Loucy (cell line): Measurements from ENCODE around the gene TESMIN.

ENCODE experiments used
- H2AFZ ChIP-seq: fragments of 200-600 bp; sonication (generic); 2 replicates; pipeline ENCODE4 v1.6.0; 2016; ENCODE audit warnings: antibody characterized with exemption, mild to moderate bottlenecking, low read length, moderate library complexity
- H3F3A ChIP-seq: fragments of 200-600 bp; 2 replicates; pipeline ENCODE4 v1.6.0; 2016; ENCODE audit warnings: antibody characterized with exemption, low read depth, mild to moderate bottlenecking
- H3K27me3 ChIP-seq: fragments of 200-600 bp; sonication (generic); 2 replicates; pipeline ENCODE4 v1.6.1; 2014; ENCODE audit warnings: low read length, mild to moderate bottlenecking; ENCODE audit not compliant: insufficient read depth, poor library complexity, severe bottlenecking
- H3K36me3 ChIP-seq: fragments of 200-600 bp; sonication (generic); 2 replicates; pipeline ENCODE4 v1.6.1; 2016; ENCODE audit warnings: low read length; ENCODE audit not compliant: insufficient read depth
- H3K4me1 ChIP-seq: fragments of 200-600 bp; sonication (generic); 2 replicates; pipeline ENCODE4 v1.5.1; 2014; ENCODE audit warnings: low read length, mild to moderate bottlenecking; ENCODE audit not compliant: insufficient read depth, poor library complexity, severe bottlenecking
- H3K4me2 ChIP-seq: fragments of 200-600 bp; sonication (generic); 2 replicates; pipeline ENCODE4 v1.6.0; 2014; ENCODE audit warnings: antibody characterized with exemption, low read length, low read depth, mild to moderate bottlenecking; ENCODE audit not compliant: poor library complexity, severe bottlenecking
- H3K4me3 ChIP-seq: fragments of 200-600 bp; sonication (generic); 2 replicates; pipeline ENCODE4 v1.5.1; 2014; ENCODE audit warnings: low read length, mild to moderate bottlenecking, mixed read lengths; ENCODE audit not compliant: poor library complexity, severe bottlenecking
- H3K79me2 ChIP-seq: fragments of 200-600 bp; sonication (generic); 2 replicates; pipeline ENCODE4 v1.6.1; 2014; ENCODE audit warnings: low read length; ENCODE audit not compliant: insufficient read depth
- H3K9ac ChIP-seq: fragments of 200-600 bp; sonication (generic); 2 replicates; pipeline ENCODE4 v1.6.0; 2014; ENCODE audit warnings: mild to moderate bottlenecking, low read depth, low read length, moderate library complexity; ENCODE audit not compliant: poor library complexity, severe bottlenecking
- H3K9me2 ChIP-seq: fragments of 200-600 bp; sonication (generic); replicated peaks from 2 replicates; pipeline ENCODE4 v1.6.1; 2016; ENCODE audit warnings: low read depth, low read length, mixed read lengths
- H3K9me3 ChIP-seq: fragments of 200-600 bp; sonication (generic); 2 replicates; pipeline ENCODE4 v1.6.1; 2014; ENCODE audit warnings: mild to moderate bottlenecking, antibody characterized with exemption, low read length, low read depth; ENCODE audit not compliant: insufficient read depth
- H4K20me1 ChIP-seq: fragments of 200-600 bp; sonication (generic); 2 replicates; pipeline ENCODE4 v1.6.0; 2014; ENCODE audit warnings: antibody characterized with exemption, low read length, mild to moderate bottlenecking; ENCODE audit not compliant: insufficient read depth, poor library complexity, severe bottlenecking
- EZH2phosphoT487 ChIP-seq: fragments of 200-600 bp; IDR thresholded peaks from 2 replicates; pipeline ENCODE4 v1.6.1; 2018; ENCODE audit warnings: antibody characterized with exemption, mild to moderate bottlenecking, moderate library complexity, borderline replicate concordance
- TF ChIP-seq, protein P1 (sequence below): fragments of 200-600 bp; sonication (generic); conservative IDR thresholded peaks from 2 replicates; pipeline ENCODE4 v1.5.1; 2014; ENCODE audit warnings: mild to moderate bottlenecking, antibody characterized with exemption, low read length

Gene TESMIN

DNA sequence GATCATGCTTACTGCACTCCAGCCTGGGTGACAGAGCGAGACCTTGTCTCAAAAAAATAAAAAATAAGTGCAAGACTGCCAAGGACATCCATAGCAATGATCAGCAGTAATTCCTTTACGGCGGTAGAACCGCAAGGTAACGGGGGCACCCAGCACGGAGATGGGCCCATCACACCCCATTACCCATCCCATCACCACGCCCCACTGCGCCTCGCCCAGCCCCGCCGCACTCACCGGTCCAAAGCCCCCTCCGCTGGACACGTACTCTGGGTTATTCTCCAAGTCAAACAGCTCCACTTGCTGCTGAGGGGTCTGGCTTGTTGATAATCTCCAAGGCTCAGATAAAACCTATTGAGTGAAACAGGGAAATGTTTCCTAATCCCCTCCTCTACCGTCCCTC, 8.7 kb upstream of the TESMIN start:
- peaks cover 78% of the 10 kb centered on the region; the same call in 1 of the 2 replicates for H3K36me3 ChIP-seq
- H3K4me3 ChIP-seq = no peak overlapping the region
- TF ChIP-seq EZH2phosphoT487 = no peak
- TF ChIP-seq, protein P1, sequence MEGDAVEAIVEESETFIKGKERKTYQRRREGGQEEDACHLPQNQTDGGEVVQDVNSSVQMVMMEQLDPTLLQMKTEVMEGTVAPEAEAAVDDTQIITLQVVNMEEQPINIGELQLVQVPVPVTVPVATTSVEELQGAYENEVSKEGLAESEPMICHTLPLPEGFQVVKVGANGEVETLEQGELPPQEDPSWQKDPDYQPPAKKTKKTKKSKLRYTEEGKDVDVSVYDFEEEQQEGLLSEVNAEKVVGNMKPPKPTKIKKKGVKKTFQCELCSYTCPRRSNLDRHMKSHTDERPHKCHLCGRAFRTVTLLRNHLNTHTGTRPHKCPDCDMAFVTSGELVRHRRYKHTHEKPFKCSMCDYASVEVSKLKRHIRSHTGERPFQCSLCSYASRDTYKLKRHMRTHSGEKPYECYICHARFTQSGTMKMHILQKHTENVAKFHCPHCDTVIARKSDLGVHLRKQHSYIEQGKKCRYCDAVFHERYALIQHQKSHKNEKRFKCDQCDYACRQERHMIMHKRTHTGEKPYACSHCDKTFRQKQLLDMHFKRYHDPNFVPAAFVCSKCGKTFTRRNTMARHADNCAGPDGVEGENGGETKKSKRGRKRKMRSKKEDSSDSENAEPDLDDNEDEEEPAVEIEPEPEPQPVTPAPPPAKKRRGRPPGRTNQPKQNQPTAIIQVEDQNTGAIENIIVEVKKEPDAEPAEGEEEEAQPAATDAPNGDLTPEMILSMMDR = no peak
- H3K4me2 ChIP-seq = no peak overlapping the region
- H3K79me2 ChIP-seq = no peaks in the 10 kb centered on the region
- no peaks in the 10 kb centered on the region for H3K27me3 ChIP-seq
- no peaks in the 10 kb centered on the region for H3K9me2 ChIP-seq
- no peak overlapping the region for H3K9ac ChIP-seq
- no peaks in the 10 kb centered on the region for H3K9me3 ChIP-seq
- H3F3A ChIP-seq = no peaks in the 10 kb centered on the region
- H3K4me1 ChIP-seq = no peaks in the 10 kb centered on the region
- no peaks in the 10 kb centered on the region for H4K20me1 ChIP-seq
- no peak overlapping the region for H2AFZ ChIP-seq

DNA sequence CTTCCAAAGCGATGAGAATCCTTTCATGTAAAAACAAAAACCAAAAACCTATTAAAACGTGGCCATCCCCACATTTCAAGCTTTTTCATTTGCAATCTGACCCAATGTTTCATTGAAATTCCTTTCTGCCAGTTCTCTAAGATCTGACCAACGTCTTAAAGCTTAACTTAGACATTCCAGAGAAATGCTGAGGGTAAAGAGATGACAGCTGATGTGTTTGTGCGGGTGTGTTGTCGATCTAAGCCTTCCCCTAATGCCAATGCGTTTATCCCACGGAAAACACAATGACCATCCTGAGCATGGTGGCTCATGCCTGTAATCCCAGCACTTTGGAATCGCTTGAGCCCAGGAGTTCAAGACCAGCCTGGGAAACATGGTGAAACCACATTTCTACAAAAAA, 6.4 kb upstream of the TESMIN start:
- H2AFZ ChIP-seq = no peak overlapping the region
- H3K9me3 ChIP-seq = no peaks in the 10 kb centered on the region
- H3K27me3 ChIP-seq = no peaks in the 10 kb centered on the region
- H3K4me2 ChIP-seq = no peak overlapping the region
- no peaks in the 10 kb centered on the region for H3K9me2 ChIP-seq
- no peaks in the 10 kb centered on the region for H4K20me1 ChIP-seq
- H3K9ac ChIP-seq = no peak overlapping the region
- no peaks in the 10 kb centered on the region for H3K4me1 ChIP-seq
- H3K4me3 ChIP-seq = no peak overlapping the region
- H3F3A ChIP-seq = no peaks in the 10 kb centered on the region
- H3K36me3 ChIP-seq = peaks cover 71% of the 10 kb centered on the region; the same call in 1 of the 2 replicates
- no peaks in the 10 kb centered on the region for H3K79me2 ChIP-seq
- no peak for TF ChIP-seq EZH2phosphoT487
- TF ChIP-seq, protein P1 = no peak

DNA sequence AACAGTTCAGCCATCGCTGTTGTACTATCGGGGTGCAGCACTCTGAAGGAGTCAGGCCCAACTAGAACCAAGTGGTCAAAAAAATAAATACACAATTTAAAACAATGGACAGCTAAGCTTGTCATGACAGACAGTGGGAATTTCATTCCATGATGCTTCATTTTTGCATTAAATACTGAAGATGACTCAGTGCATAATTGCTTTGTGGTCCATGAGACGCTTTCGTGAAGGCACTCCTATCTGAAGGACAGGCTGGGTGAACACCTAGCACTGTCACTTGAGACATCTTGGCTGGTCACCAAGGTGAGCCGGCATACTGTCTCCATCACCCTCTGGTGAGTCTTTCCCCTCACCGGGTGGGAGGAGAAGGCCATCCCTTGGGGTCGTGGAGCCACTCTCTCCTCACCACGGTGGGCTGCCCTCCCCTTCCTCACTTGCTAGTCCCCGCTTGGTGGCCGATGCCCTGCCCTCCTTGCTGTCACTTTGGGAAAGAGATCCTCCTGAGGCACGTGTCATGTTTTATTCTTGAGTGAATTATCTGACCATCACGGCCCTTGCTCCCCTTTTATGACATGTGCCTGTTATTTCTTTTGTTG, 4.9 kb upstream of the TESMIN start:
- Histone ChIP-seq H3K9ac (no peak overlapping the region), H3K79me2 (no peaks in the 10 kb centered on the region), H3K9me2 (no peaks in the 10 kb centered on the region), H2AFZ (no peak overlapping the region), H3K4me2 (no peak overlapping the region), H3K4me3 (no peak overlapping the region), H3K36me3 (peaks cover 57% of the 10 kb centered on the region; the same call in 1 of the 2 replicates), H3K9me3 (no peaks in the 10 kb centered on the region), H3K4me1 (no peaks in the 10 kb centered on the region), H3F3A (no peaks in the 10 kb centered on the region), H3K27me3 (no peaks in the 10 kb centered on the region), H4K20me1 (no peaks in the 10 kb centered on the region)
- TF ChIP-seq, protein P1 = no peak
- TF ChIP-seq EZH2phosphoT487 = no peak
